Tibial nerve (tissue), 4 donors: ENCODE measurements around the gene GP1BA. TPM values are rescaled to one million over a fixed set of nuclear protein-coding genes. Genes with fewer than 3 reads are reported as not detected.
A peak's percentile ranks its signal among the peaks of the same experiment; 100 is the strongest.

Experiments
- DNase-seq, 2 donors: peaks; one replicate each; pipeline ENCODE4 v3.0.0-alpha.2; 2019; ENCODE audit warnings: low spot score in 2 of 2
- H3K27ac ChIP-seq, 4 donors: fragments of 200-600 bp; sonication (generic) in 3 of 4; one replicate each; pipeline ENCODE4 v1.5.1; 2017 to 2019; ENCODE audit warnings: mild to moderate bottlenecking in 1 of 4
- H3K27me3 ChIP-seq, 2 donors: fragments of 200-600 bp; sonication (generic) in 1 of 2; one replicate each; pipeline versions ENCODE4 v1.5.1 to v1.6.0; 2017 to 2019
- H3K36me3 ChIP-seq, 3 donors: fragments of 200-600 bp; sonication (generic); one replicate each; pipeline ENCODE4 v1.5.1; 2018 to 2019
- H3K4me1 ChIP-seq, 4 donors: fragments of 200-600 bp; sonication (generic) in 3 of 4; one replicate each; pipeline ENCODE4 v1.5.1; 2017 to 2019
- H3K4me3 ChIP-seq, 4 donors: fragments of 200-600 bp; sonication (generic) in 3 of 4; one replicate each; pipeline ENCODE4 v1.5.1; 2017 to 2019; ENCODE audit warnings: mild to moderate bottlenecking in 1 of 4, moderate library complexity in 1 of 4
- H3K9me3 ChIP-seq, 4 donors: fragments of 200-600 bp; sonication (generic) in 3 of 4; one replicate each; pipeline ENCODE4 v1.5.1; 2017 to 2019
- EP300 ChIP-seq, 2 donors: sonication (generic); formaldehyde crosslinking; IDR thresholded peaks; one replicate each; pipeline ENCODE4 v1.6.1; 2017; ENCODE audit warnings: antibody characterized with exemption in 2 of 2, mild to moderate bottlenecking in 1 of 2
- POLR2A ChIP-seq, 2 donors: fragments of 450-650 bp; IDR thresholded peaks; one replicate each; pipeline ENCODE4 v1.6.1; 2017; ENCODE audit warnings: antibody characterized with exemption in 2 of 2, mild to moderate bottlenecking in 2 of 2, moderate library complexity in 2 of 2
- WGBS, 2 donors: methylation state at CpG; one replicate each; pipeline ENCODE4 v1.1.5; 2018; 5-methylcytosine and 5-hydroxymethylcytosine counted together
- total RNA-seq, 4 donors: library from RNA; depleted of rRNA; stranded (reverse); fragments of >200 nt; gene quantifications; one replicate each; pipeline ENCODE4 v1.1.0, GENCODE V29; 2016
- TF ChIP-seq, protein P1 (sequence below), 5 experiments: fragments of 200-600 bp in 3 of 5; fragments of 450-650 bp in 2 of 5; sonication (generic) in 3 of 5; IDR thresholded peaks; one replicate each; pipeline ENCODE4 v1.5.1; 2016 to 2019; ENCODE audit warnings: antibody characterized with exemption in 5 of 5, mild to moderate bottlenecking in 3 of 5, moderate library complexity in 2 of 5

The GP1BA gene
- total RNA-seq, 4 donors from 2014 or later: not detected

DNA sequence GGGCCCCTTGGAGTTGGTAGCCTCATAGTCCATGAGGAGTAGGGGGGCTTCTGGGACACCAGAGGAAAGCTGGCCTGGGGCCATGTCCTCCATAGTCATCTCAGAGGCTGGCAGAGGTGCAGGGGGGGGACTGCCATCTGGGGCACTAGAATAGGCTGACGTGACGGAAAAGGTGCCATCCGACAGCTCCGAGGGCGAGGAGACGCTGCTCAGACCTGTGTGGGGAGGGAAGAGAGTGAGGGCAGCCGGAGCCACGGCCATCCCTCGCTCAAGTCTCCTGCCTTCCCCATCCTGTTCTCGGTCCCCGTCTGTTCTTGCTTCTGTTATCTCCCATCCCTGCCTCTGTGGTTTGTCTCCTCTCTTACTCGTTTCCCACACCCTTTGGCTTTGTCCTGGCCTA is 40.2 kb downstream of the GP1BA start:
- peaks cover 4 to 78% (median 19%) of the 10 kb centered on the region in 3 donors for H3K36me3 ChIP-seq

DNA sequence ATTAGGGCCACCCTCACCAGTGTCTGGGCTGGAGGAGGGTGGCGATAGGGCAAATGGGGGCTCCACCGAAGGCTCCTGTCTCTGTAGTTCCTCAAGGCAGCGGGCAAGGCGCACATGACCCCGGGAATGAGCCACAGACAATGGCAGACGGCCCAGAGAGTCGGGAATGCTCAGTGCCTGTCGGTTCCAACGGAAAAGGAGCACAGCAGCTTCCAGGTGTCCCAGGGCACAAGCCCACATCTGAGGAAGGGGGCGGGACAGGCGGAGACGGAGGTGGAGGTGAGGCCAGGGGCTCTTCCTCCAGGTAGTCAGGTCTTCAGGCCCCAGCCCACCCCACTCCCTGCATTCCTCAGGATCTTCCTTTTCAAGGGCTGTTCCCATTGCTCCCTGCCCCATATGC is 40.7 kb downstream of the GP1BA start:
- Histone ChIP-seq H3K9me3 (no peaks in the 10 kb centered on the region), H3K27me3 (no peaks in the 10 kb centered on the region), H3K4me3 (no peak overlapping the region), H3K36me3 (peaks cover 4 to 82% (median 19%) of the 10 kb centered on the region in 3 donors), H3K4me1 (peaks cover 0 to 30% (median 14%) of the 10 kb centered on the region in 4 donors), H3K27ac (peak overlapping the region in 2 of 4 donors; percentile 36 to 48)
- WGBS, 2 donors: 72 to 77% methylated on average over 11 to 12 of the region's 12 CpGs
- DNase-seq: no peak
- TF ChIP-seq, protein P1, sequence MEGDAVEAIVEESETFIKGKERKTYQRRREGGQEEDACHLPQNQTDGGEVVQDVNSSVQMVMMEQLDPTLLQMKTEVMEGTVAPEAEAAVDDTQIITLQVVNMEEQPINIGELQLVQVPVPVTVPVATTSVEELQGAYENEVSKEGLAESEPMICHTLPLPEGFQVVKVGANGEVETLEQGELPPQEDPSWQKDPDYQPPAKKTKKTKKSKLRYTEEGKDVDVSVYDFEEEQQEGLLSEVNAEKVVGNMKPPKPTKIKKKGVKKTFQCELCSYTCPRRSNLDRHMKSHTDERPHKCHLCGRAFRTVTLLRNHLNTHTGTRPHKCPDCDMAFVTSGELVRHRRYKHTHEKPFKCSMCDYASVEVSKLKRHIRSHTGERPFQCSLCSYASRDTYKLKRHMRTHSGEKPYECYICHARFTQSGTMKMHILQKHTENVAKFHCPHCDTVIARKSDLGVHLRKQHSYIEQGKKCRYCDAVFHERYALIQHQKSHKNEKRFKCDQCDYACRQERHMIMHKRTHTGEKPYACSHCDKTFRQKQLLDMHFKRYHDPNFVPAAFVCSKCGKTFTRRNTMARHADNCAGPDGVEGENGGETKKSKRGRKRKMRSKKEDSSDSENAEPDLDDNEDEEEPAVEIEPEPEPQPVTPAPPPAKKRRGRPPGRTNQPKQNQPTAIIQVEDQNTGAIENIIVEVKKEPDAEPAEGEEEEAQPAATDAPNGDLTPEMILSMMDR (IDR thresholded peaks at IDR 0.05): no peak
- TF ChIP-seq POLR2A (IDR thresholded peaks at IDR 0.05): no peak
- TF ChIP-seq EP300 (IDR thresholded peaks at IDR 0.05): no peak

More for the DNA sequence above, 40.2 kb downstream of the GP1BA start:
- H3K27me3 ChIP-seq: no peaks in the 10 kb centered on the region
- 89 to 92% methylated on average over 12 of the region's 12 CpGs for WGBS, 2 donors
- H3K4me3 ChIP-seq: no peak overlapping the region
- no peak for DNase-seq
- TF ChIP-seq POLR2A (IDR thresholded peaks at IDR 0.05): no peak
- TF ChIP-seq EP300 (IDR thresholded peaks at IDR 0.05): no peak
- TF ChIP-seq, protein P1 (IDR thresholded peaks at IDR 0.05): no peak
- peak overlapping the region in 2 of 4 donors; percentile 36 to 48 for H3K27ac ChIP-seq
- peaks cover 0 to 30% (median 14%) of the 10 kb centered on the region in 4 donors for H3K4me1 ChIP-seq
- H3K9me3 ChIP-seq: no peaks in the 10 kb centered on the region

DNA sequence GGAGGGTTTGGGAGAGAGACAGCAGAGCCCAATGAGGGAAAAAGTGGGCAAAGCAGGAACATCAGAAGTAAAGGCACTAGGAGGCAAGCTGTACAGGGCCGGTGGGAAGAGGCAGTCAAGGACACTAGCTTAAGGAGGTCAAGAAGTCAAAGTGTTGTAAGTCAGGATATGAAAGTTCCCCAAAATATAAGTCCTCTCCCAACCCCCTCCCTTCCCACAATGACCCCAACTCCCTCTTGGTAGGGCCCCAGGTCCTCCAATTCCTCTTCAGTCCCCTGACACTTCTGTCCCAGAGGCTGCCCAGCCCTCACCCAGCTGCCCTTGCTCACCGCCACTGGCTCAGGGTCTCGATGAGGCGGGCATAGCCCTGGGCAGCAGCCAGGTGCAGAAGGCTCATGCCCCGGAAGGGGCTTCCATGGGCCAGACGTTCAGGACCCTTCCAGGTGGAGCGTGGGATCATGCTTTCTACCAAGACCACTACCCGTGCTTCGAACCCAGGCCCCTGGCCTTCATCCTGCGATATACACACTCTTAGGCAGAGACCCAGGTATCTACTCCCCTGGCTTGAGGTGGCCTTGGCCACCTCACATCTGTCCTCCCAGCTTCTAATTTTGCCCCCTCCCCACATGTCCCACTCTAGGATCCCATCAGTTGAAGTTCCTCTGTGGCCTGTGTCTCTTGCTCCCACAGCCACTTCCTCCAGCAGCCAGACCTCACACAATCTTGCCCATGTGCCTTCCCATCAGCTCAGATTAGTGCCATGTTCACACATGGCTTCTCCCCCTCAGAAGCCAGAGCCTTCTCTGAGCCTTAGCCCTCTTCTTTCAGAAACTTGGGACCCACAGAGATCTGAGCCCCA is 41.4 kb downstream of the GP1BA start:
- 85 to 86% methylated on average over 10 of the region's 10 CpGs for WGBS, 2 donors
- H3K27ac ChIP-seq: peak overlapping the region in 1 of 4 donors; percentile 4
- H3K9me3 ChIP-seq: no peaks in the 10 kb centered on the region
- peaks cover 0 to 28% (median 10%) of the 10 kb centered on the region in 4 donors for H3K4me1 ChIP-seq
- no peak overlapping the region for H3K4me3 ChIP-seq
- peaks cover 5 to 89% (median 23%) of the 10 kb centered on the region in 3 donors for H3K36me3 ChIP-seq
- DNase-seq: no peak
- no peak for TF ChIP-seq EP300 (IDR thresholded peaks at IDR 0.05)
- TF ChIP-seq, protein P1 (IDR thresholded peaks at IDR 0.05): no peak
- no peak for TF ChIP-seq POLR2A (IDR thresholded peaks at IDR 0.05)
- no peaks in the 10 kb centered on the region for H3K27me3 ChIP-seq

DNA sequence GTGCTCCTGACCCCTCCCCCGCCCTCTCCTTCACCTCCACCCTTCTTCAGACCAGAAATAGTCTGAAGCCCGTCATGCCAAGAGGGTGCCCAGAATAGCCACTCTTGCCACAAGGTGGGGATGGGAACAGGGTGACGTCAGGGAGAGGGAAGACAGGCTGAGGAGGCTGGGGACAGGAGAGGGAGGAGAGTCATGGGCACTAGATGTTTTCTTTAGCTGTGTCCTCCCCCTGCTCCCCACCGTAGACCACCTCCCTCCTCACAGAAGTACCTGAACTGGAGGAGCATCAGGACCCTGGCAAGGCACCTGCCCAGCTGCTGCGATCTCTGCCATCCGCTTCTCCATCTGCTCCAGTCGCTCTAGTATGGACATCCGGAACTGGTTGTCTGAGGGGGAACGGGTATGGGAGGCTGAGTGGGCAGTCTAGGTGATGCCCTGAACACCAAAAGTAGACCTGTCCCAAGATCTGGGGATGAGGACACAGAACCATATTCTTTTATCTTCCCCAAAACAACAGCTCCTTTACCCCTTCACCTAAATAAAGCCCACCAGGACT is 42.1 kb downstream of the GP1BA start:
- no peak for DNase-seq
- Histone ChIP-seq H3K27me3 (no peaks in the 10 kb centered on the region), H3K4me3 (no peak overlapping the region), H3K4me1 (peaks cover 0 to 22% (median 4%) of the 10 kb centered on the region in 4 donors), H3K36me3 (peaks cover 5 to 96% (median 23%) of the 10 kb centered on the region in 3 donors), H3K27ac (peak overlapping the region in 1 of 4 donors; percentile 4), H3K9me3 (no peaks in the 10 kb centered on the region)
- TF ChIP-seq EP300 (IDR thresholded peaks at IDR 0.05): no peak
- TF ChIP-seq, protein P1 (IDR thresholded peaks at IDR 0.05): no peak
- WGBS, 2 donors: 81 to 85% methylated on average over 9 of the region's 9 CpGs

DNA sequence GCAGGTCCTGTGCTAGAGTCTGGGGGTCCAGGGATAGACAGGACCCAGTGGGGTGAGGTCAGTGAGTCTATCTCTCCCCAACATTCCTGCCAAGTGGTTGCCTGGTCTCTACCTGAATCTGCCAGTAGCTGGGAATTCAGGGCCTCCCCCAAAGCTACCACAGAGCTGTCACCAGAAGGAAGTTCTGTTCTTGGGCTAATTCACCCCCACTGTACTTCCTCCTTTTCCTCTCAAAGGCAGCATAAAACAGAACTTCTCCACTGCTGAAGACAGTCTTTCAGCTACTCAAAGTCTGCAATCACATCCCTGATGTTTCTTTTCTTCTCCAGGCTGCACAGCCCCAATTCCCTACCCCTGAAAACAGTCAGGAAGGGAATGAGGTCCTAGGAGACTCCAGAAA is 46.6 kb downstream of the GP1BA start:
- Histone ChIP-seq H3K4me1 (peaks cover 0 to 12% (median 0%) of the 10 kb centered on the region in 4 donors), H3K9me3 (no peaks in the 10 kb centered on the region), H3K4me3 (no peak overlapping the region), H3K27me3 (no peaks in the 10 kb centered on the region), H3K27ac (no peak overlapping the region), H3K36me3 (peaks cover 5 to 94% (median 18%) of the 10 kb centered on the region in 3 donors)
- TF ChIP-seq EP300 (IDR thresholded peaks at IDR 0.05) (no peak), POLR2A (IDR thresholded peaks at IDR 0.05) (no peak)
- TF ChIP-seq, protein P1 (IDR thresholded peaks at IDR 0.05): no peak
- no peak for DNase-seq
